Esophagus squamous epithelium (tissue), 5 donors: ENCODE data around the gene TUBGCP3. TPM values are rescaled to one million over a fixed set of nuclear protein-coding genes. Genes with fewer than 3 reads are reported as not detected.
"Not testable (repeated sequence)": the region's sequence is repeated elsewhere in the genome, so short reads cannot be mapped to it uniquely, and the experiment has no call there.

Experiments used
- DNase-seq: peaks from one replicate; lab custom pipeline; 2025; lab: John Stamatoyannopoulos, UW
- H3K27ac ChIP-seq, 4 donors: fragments of 200-600 bp; sonication (generic); one replicate each; pipeline ENCODE4 v1.5.1; 2016 to 2019; ENCODE audit warnings: mild to moderate bottlenecking in 1 of 4
- H3K27me3 ChIP-seq, 4 donors: fragments of 200-600 bp; sonication (generic); 1 replicate in 3 of 4; 2 replicates in 1 of 4; pipeline versions ENCODE4 v1.5.1 to v1.6.0; 2017 to 2021; ENCODE audit warnings: antibody characterized with exemption in 1 of 4
- H3K36me3 ChIP-seq, 3 donors: fragments of 200-600 bp; sonication (generic); one replicate each; pipeline ENCODE4 v1.5.1; 2016 to 2019
- H3K4me1 ChIP-seq, 3 donors: fragments of 200-600 bp; sonication (generic); one replicate each; pipeline ENCODE4 v1.5.1; 2017 to 2019
- H3K4me3 ChIP-seq, 4 donors: fragments of 200-600 bp; sonication (generic); 1 replicate in 3 of 4; 2 replicates in 1 of 4; pipeline ENCODE4 v1.5.1; 2016 to 2019; ENCODE audit warnings: mild to moderate bottlenecking in 2 of 4, moderate library complexity in 1 of 4
- H3K9me3 ChIP-seq, 3 donors: fragments of 200-600 bp; sonication (generic); one replicate each; pipeline ENCODE4 v1.5.1; 2016 to 2019
- CTCF ChIP-seq, 6 experiments: fragments of 450-650 bp in 4 of 6; fragments of 200-600 bp in 2 of 6; sonication (generic) in 2 of 6; IDR thresholded peaks; one replicate each; pipeline ENCODE4 v1.5.1; 2016 to 2019; ENCODE audit warnings: antibody characterized with exemption in 6 of 6, mild to moderate bottlenecking in 4 of 6, moderate library complexity in 4 of 6
- POLR2A ChIP-seq, 4 donors: fragments of 450-650 bp; IDR thresholded peaks; one replicate each; pipeline ENCODE4 v1.6.1; 2017; ENCODE audit warnings: antibody characterized with exemption in 4 of 4, mild to moderate bottlenecking in 4 of 4, moderate library complexity in 3 of 4
- WGBS, 2 donors: methylation state at CpG; one replicate each; pipeline ENCODE4 v1.1.5; 2018; 5-methylcytosine and 5-hydroxymethylcytosine counted together
- intact Hi-C: fragments of 100-400 bp; cut with DNase I; formaldehyde crosslinking; loops from one replicate; pipeline ENCODE4 v1.15.0; 2022
- total RNA-seq, 4 donors: library from RNA; depleted of rRNA; stranded (reverse); fragments of >200 nt; gene quantifications; one replicate each; pipeline ENCODE4 v1.1.0, GENCODE V29; 2016
- donor health status: DM: yes; HTN: yes; CAD: no.

The TUBGCP3 gene
- total RNA-seq, 4 donors from 2014 or later = 12.9 to 29.4 (median 18.9) TPM

GRCh38 chr13:112554214-112554850, 33.6 kb downstream of the TUBGCP3 start:
- Histone ChIP-seq H3K27ac (no peak overlapping the region), H3K27me3 (no peaks in the 10 kb centered on the region), H3K36me3 (peaks cover 14 to 91% (median 37%) of the 10 kb centered on the region in 3 donors), H3K4me3 (no peak overlapping the region), H3K9me3 (no peaks in the 10 kb centered on the region), H3K4me1 (no peaks in the 10 kb centered on the region)
- no peak for DNase-seq
- intact Hi-C loops = no loop called here
- 81 to 88% methylated on average over 6 to 7 of the region's 7 CpGs for WGBS, 2 donors
- TF ChIP-seq CTCF (IDR thresholded peaks at IDR 0.05) (no peak), POLR2A (IDR thresholded peaks at IDR 0.05) (no peak)

GRCh38 chr13:112548975-112549374, 39.0 kb downstream of the TUBGCP3 start:
- H3K9me3 ChIP-seq, intact Hi-C loops, DNase-seq, H3K27me3 ChIP-seq, H3K4me1 ChIP-seq, H3K27ac ChIP-seq, H3K4me3 ChIP-seq: not testable (repeated sequence)
- WGBS, 2 donors = 80 to 90% methylated on average over 1 to 4 of the region's 5 CpGs
- H3K36me3 ChIP-seq = peaks cover 15 to 96% (median 29%) of the 10 kb centered on the region in 3 donors

GRCh38 chr13:112545856-112546255, 42.1 kb downstream of the TUBGCP3 start:
- TF ChIP-seq POLR2A (IDR thresholded peaks at IDR 0.05) (no peak), CTCF (IDR thresholded peaks at IDR 0.05) (no peak)
- intact Hi-C loops = no loop called here
- 52 to 57% methylated on average over 3 of the region's 3 CpGs for WGBS, 2 donors
- no peak for DNase-seq
- H3K4me1 ChIP-seq = no peaks in the 10 kb centered on the region
- H3K36me3 ChIP-seq = peaks cover 5 to 77% (median 13%) of the 10 kb centered on the region in 3 donors
- H3K4me3 ChIP-seq = no peak overlapping the region
- H3K27ac ChIP-seq = peak overlapping the region in 2 of 4 donors; percentile 19 to 29
- H3K9me3 ChIP-seq = no peaks in the 10 kb centered on the region
- H3K27me3 ChIP-seq = no peaks in the 10 kb centered on the region

GRCh38 chr13:112532837-112533745, 54.9 kb downstream of the TUBGCP3 start:
- H3K27me3 ChIP-seq = no peaks in the 10 kb centered on the region
- no peak for DNase-seq
- WGBS, 2 donors = 78 to 87% methylated on average over 11 to 13 of the region's 13 CpGs
- intact Hi-C loops = no loop called here
- TF ChIP-seq POLR2A (IDR thresholded peaks at IDR 0.05) (no peak), CTCF (IDR thresholded peaks at IDR 0.05) (no peak)
- peaks cover 0 to 9% (median 0%) of the 10 kb centered on the region in 3 donors for H3K36me3 ChIP-seq
- H3K4me1 ChIP-seq = no peaks in the 10 kb centered on the region
- no peaks in the 10 kb centered on the region for H3K9me3 ChIP-seq
- H3K27ac ChIP-seq = no peak overlapping the region
- no peak overlapping the region for H3K4me3 ChIP-seq

GRCh38 chr13:112531263-112531794, 56.6 kb downstream of the TUBGCP3 start:
- no peaks in the 10 kb centered on the region for H3K27me3 ChIP-seq
- intact Hi-C loops = no loop called here
- H3K36me3 ChIP-seq = peaks cover 0 to 9% (median 0%) of the 10 kb centered on the region in 3 donors
- H3K4me1 ChIP-seq = no peaks in the 10 kb centered on the region
- no peak overlapping the region for H3K27ac ChIP-seq
- H3K4me3 ChIP-seq = no peak overlapping the region
- no peaks in the 10 kb centered on the region for H3K9me3 ChIP-seq
- no peak for DNase-seq
- WGBS, 2 donors = 65 to 70% methylated on average over 12 of the region's 12 CpGs
- TF ChIP-seq POLR2A (IDR thresholded peaks at IDR 0.05) = no peak
- TF ChIP-seq CTCF (IDR thresholded peaks at IDR 0.05) = no peak
